ENCODE measurements around the gene EBI3.
"Not testable (repeated sequence)": the region's sequence is repeated elsewhere in the genome, so short reads cannot be mapped to it uniquely, and the experiment has no call there.

EBI3 gene

GRCh38 chr19:4229179-4229931 lies at the start of gene EBI3:
EBI3 (plus strand) TSS chr19:4229523; CDS start chr19:4229551, 28 bp downstream.
- no peak for DNase-seq

GRCh38 chr19:4181053-4181508 lies 48.2 kb upstream of the EBI3 start:
- no peak for DNase-seq

- DNase-seq = peak; percentile 92
These were observed 47.1 kb upstream of the EBI3 start, which contains the start of the genes ANKRD24 and SIRT6 for GRCh38 chr19:4182084-4182810. ANKRD24 (plus strand) TSS chr19:4182689; CDS start chr19:4186426, 3,737 bp downstream. SIRT6 (minus strand) TSS chr19:4182563; CDS start chr19:4182539, 24 bp downstream.

- DNase-seq = no peak
These were observed 45.2 kb upstream of the EBI3 start for GRCh38 chr19:4183967-4184717.

GRCh38 chr19:4184718-4185352 lies 44.5 kb upstream of the EBI3 start:
- DNase-seq = no peak

GRCh38 chr19:4185413-4186086 lies 43.8 kb upstream of the EBI3 start:
- DNase-seq = no peak

- peak; percentile 76 for DNase-seq
These were observed 43.0 kb upstream of the EBI3 start for GRCh38 chr19:4186087-4186993.

- DNase-seq = no peak
These were observed 41.8 kb upstream of the EBI3 start for GRCh38 chr19:4187313-4188122.

GRCh38 chr19:4189641-4190040 lies 39.7 kb upstream of the EBI3 start:
- no peak for DNase-seq

GRCh38 chr19:4192537-4192936 lies 36.8 kb upstream of the EBI3 start:
- not testable (repeated sequence) for DNase-seq

GRCh38 chr19:4194353-4194752 lies 35.0 kb upstream of the EBI3 start:
- DNase-seq = no peak

- DNase-seq = no peak
These were observed 33.3 kb upstream of the EBI3 start for GRCh38 chr19:4196009-4196408.

- no peak for DNase-seq
These were observed 32.7 kb upstream of the EBI3 start for GRCh38 chr19:4196587-4197148.

GRCh38 chr19:4197228-4197624 lies 32.1 kb upstream of the EBI3 start:
- DNase-seq = no peak

- no peak for DNase-seq
These were observed 31.5 kb upstream of the EBI3 start for GRCh38 chr19:4197625-4198466.

- DNase-seq = no peak
These were observed 30.7 kb upstream of the EBI3 start for GRCh38 chr19:4198467-4199126.

- DNase-seq = no peak
These were observed 29.5 kb upstream of the EBI3 start for GRCh38 chr19:4199699-4200293.
